AG04449 (cell line): ENCODE results near the gene MARCHF10.
"Not testable (repeated sequence)": the region's sequence is repeated elsewhere in the genome, so short reads cannot be mapped to it uniquely, and the experiment has no call there.

Experiments
- CTCF ChIA-PET: fragments of 350-600 bp; formaldehyde crosslinking; extraction: SDS; loops from one replicate; lab custom pipeline; 2021; ENCODE audit warnings: antibody characterized with exemption; lab: Yijun Ruan, JAX
- POLR2A ChIA-PET: fragments of 400-600, 350-600 bp; formaldehyde crosslinking; extraction: SDS; loops from one replicate; lab custom pipeline; 2020; ENCODE audit warnings: antibody characterized with exemption, inconsistent platforms; lab: Yijun Ruan, JAX
- DNase-seq: peaks from one replicate; pipeline ENCODE4 v3.0.0-alpha.2; 2010; ENCODE audit warnings: low read depth, low spot score
- H3K4me3 ChIP-seq: 2 replicates; pipeline ENCODE4 v1.5.1; 2011; ENCODE audit warnings: low read depth, mild to moderate bottlenecking, control low read depth, low read length
- CTCF ChIP-seq: IDR thresholded peaks from one replicate; pipeline ENCODE4 v1.5.1; 2011; ENCODE audit warnings: mild to moderate bottlenecking, moderate library complexity, low read length, control low read depth, inconsistent platforms; ENCODE audit not compliant: insufficient read depth; ENCODE audit errors: missing control alignments

MARCHF10 gene

GRCh38 chr17:62792447-62792800, 15.7 kb downstream of the MARCHF10 start:
- no peak for TF ChIP-seq CTCF
- ChIA-PET CTCF (no interaction called here), POLR2A (no interaction called here)
- no peak for DNase-seq
- H3K4me3 ChIP-seq: no peak overlapping the region

GRCh38 chr17:62791767-62792446, 16.2 kb downstream of the MARCHF10 start:
- ChIA-PET CTCF (interaction anchor here (1.0 kb wide), 1 partner anchor 29 kb away, joined by 3 read pairs; no protein-coding TSS in a partner anchor), POLR2A (no interaction called here)
- DNase-seq: peak; percentile 93

GRCh38 chr17:62791235-62791734, 16.8 kb downstream of the MARCHF10 start:
- DNase-seq: peak; percentile 84
- POLR2A ChIA-PET: interaction anchor here (0.8 to 1.0 kb wide), 2 partner anchors 12 to 26 kb away, joined by 3 read pairs; no protein-coding TSS in a partner anchor
- H3K4me3 ChIP-seq: peak overlapping the region; percentile 23
- CTCF ChIA-PET: interaction anchor here (0.6 to 1.3 kb wide), 4 partner anchors 11 to 535 kb away, joined by 3 read pairs; no protein-coding TSS in a partner anchor
- no peak for TF ChIP-seq CTCF

More at GRCh38 chr17:62791767-62792446, 16.2 kb downstream of the MARCHF10 start:
- no peak overlapping the region; the same call in 1 of the 2 replicates for H3K4me3 ChIP-seq
- no peak for TF ChIP-seq CTCF

- H3K4me3 ChIP-seq: peak overlapping the region; percentile 12
- CTCF ChIA-PET: interaction anchor here (1.2 to 1.3 kb wide), 2 partner anchors 11 to 177 kb away, joined by 3 read pairs; no protein-coding TSS in a partner anchor
- DNase-seq: no peak
- TF ChIP-seq CTCF: no peak
- POLR2A ChIA-PET: interaction anchor here (0.8 to 1.0 kb wide), 2 partner anchors 11 to 26 kb away, joined by 3 read pairs; no protein-coding TSS in a partner anchor
Observed at GRCh38 chr17:62790564-62790986, 17.5 kb downstream of the MARCHF10 start.

GRCh38 chr17:62787366-62787765, 20.7 kb downstream of the MARCHF10 start:
- no peak overlapping the region for H3K4me3 ChIP-seq
- ChIA-PET POLR2A (no interaction called here), CTCF (interaction anchor here (1.0 kb wide), 1 partner anchor 8 kb away, joined by 4 read pairs; no protein-coding TSS in a partner anchor)
- no peak for DNase-seq
- TF ChIP-seq CTCF: no peak

GRCh38 chr17:62786646-62787045, 21.5 kb downstream of the MARCHF10 start:
- POLR2A ChIA-PET: no interaction called here

GRCh38 chr17:62785983-62786382, 22.1 kb downstream of the MARCHF10 start:
- POLR2A ChIA-PET, DNase-seq, H3K4me3 ChIP-seq: not testable (repeated sequence)
- CTCF ChIA-PET: interaction anchor here (1.0 kb wide), 1 partner anchor 620 kb away, joined by 3 read pairs; no protein-coding TSS in a partner anchor

More at GRCh38 chr17:62786646-62787045, 21.5 kb downstream of the MARCHF10 start:
- no peak for TF ChIP-seq CTCF
- CTCF ChIA-PET: interaction anchor here (1.0 kb wide), 2 partner anchors 7 to 620 kb away, joined by 3 to 4 read pairs; no protein-coding TSS in a partner anchor
- no peak overlapping the region for H3K4me3 ChIP-seq
- no peak for DNase-seq
